HepG2 (cell line): ENCODE results near the gene RELL1. TPM values are rescaled to one million over a fixed set of nuclear protein-coding genes. Genes with fewer than 3 reads are reported as not detected.

Experiments
- ATAC-seq: fragments of 200-7000 bp; cut with Tn5 transposase; 3 replicates; pipeline ENCODE4 v1.9.1; 2020; ENCODE audit warnings: mild to moderate bottlenecking, moderate library complexity
- BruUV-seq: library from RNA; stranded (reverse); fragments of 400-500 nt; replicated peaks from 2 replicates; lab custom pipeline; 2021; lab: Mats Ljungman, UMichigan
- CTCF ChIA-PET: fragments of 300-600 bp; formaldehyde crosslinking; extraction: SDS; loops from one replicate; lab custom pipeline; 2021; ENCODE audit warnings: low total read pairs, inconsistent platforms, low intra/inter-chr PET ratio; lab: Yijun Ruan, JAX
- POLR2A ChIA-PET: fragments of 350-600 bp; sonication (Branson Sonifier 250); formaldehyde crosslinking; loops from one replicate; lab custom pipeline; 2020; ENCODE audit warnings: antibody characterized with exemption, inconsistent platforms; lab: Yijun Ruan, JAX
- DNase-seq: peaks from one replicate; pipeline ENCODE4 v3.0.0-alpha.2; 2015; ENCODE audit warnings: low spot score
- FAIRE-seq: peaks from 3 replicates; lab custom pipeline; 2011; peaks lifted over from hg19 to GRCh38; lab: Jason Lieb, UNC
- H2AFZ ChIP-seq: one replicate; pipeline ENCODE4 v1.6.1; 2011; ENCODE audit warnings: low read length, inconsistent platforms
- H3K27ac ChIP-seq: fragments of 300-600 bp; 3 replicates; pipeline ENCODE4 v1.8.0; 2011; ENCODE audit warnings: mixed run types, mild to moderate bottlenecking, mixed read lengths, low read length, inconsistent platforms; ENCODE audit not compliant: insufficient read depth; ENCODE audit errors: extremely low read length
- H3K27me3 ChIP-seq, 2 experiments: fragments of 200-600 bp in 1 of 2; 2 replicates in 1 of 2; 3 replicates in 1 of 2; pipeline versions ENCODE4 v1.6.0 to v1.8.0; 2011; ENCODE audit warnings: low read length in 2 of 2, mild to moderate bottlenecking in 2 of 2, moderate library complexity in 2 of 2, inconsistent platforms in 1 of 2; ENCODE audit not compliant: insufficient read depth in 2 of 2, control insufficient read depth in 1 of 2
- H3K36me3 ChIP-seq, 2 experiments: fragments of 200-600 bp in 1 of 2; replicated peaks in 1 of 2; 2 replicates in 1 of 2; 3 replicates in 1 of 2; pipeline versions ENCODE4 v1.5.1 to v1.8.0; 2011; ENCODE audit warnings: low read length in 2 of 2, inconsistent platforms in 1 of 2; ENCODE audit not compliant: insufficient read depth in 2 of 2, control insufficient read depth in 1 of 2
- H3K4me1 ChIP-seq: 2 replicates; pipeline ENCODE4 v1.5.1; 2012; ENCODE audit warnings: low read length, inconsistent platforms; ENCODE audit not compliant: insufficient read depth
- H3K4me2 ChIP-seq: 2 replicates; pipeline ENCODE4 v1.6.0; 2011; ENCODE audit warnings: low read depth, low read length, inconsistent platforms
- H3K4me3 ChIP-seq, 3 experiments: fragments of 200-600 bp in 1 of 3; sonication (generic), shearing (Covaris generic) in 1 of 3; replicated peaks in 1 of 3; 2 replicates each; pipeline ENCODE4 v1.5.1; 2011 to 2016; ENCODE audit warnings: low read length in 3 of 3, inconsistent platforms in 2 of 3, low read depth in 2 of 3, mild to moderate bottlenecking in 2 of 3, control low read depth in 1 of 3, mixed read lengths in 1 of 3; ENCODE audit not compliant: insufficient read depth in 1 of 3
- H3K79me2 ChIP-seq: one replicate; pipeline ENCODE4 v1.6.1; 2011; ENCODE audit warnings: low read length, inconsistent platforms; ENCODE audit not compliant: insufficient read depth
- H3K9ac ChIP-seq: 2 replicates; pipeline ENCODE4 v1.6.0; 2011; ENCODE audit warnings: mild to moderate bottlenecking, low read depth, low read length, inconsistent platforms; ENCODE audit not compliant: insufficient read depth
- H3K9me3 ChIP-seq: 2 replicates; pipeline ENCODE4 v1.5.1; 2012; ENCODE audit warnings: mild to moderate bottlenecking, low read length
- H4K20me1 ChIP-seq: 2 replicates; pipeline ENCODE4 v1.6.0; 2011; ENCODE audit warnings: inconsistent platforms, mild to moderate bottlenecking, low read length, moderate library complexity; ENCODE audit not compliant: insufficient read depth
- MAFF ChIP-seq: IDR thresholded peaks from 2 replicates; pipeline ENCODE4 v1.6.1; 2011; ENCODE audit warnings: low read depth, low read length, improper control_type of control experiment
- MAFK ChIP-seq, 2 experiments: IDR thresholded peaks in 1 of 2; conservative IDR thresholded peaks in 1 of 2; 2 replicates each; pipeline ENCODE4 v1.6.1; 2011; ENCODE audit warnings: improper control_type of control experiment in 2 of 2, low read length in 2 of 2
- ZNF224 ChIP-seq: sonication (generic); formaldehyde crosslinking; IDR thresholded peaks from 2 replicates; pipeline ENCODE4 v1.5.0; 2020; ENCODE audit warnings: mild to moderate bottlenecking, missing genetic modification reagents
- ZNF264 ChIP-seq: sonication (generic); formaldehyde crosslinking; IDR thresholded peaks from 2 replicates; pipeline ENCODE4 v1.4.0; 2020; ENCODE audit warnings: missing genetic modification reagents
- WGBS: methylation state at CpG from one replicate; pipeline ENCODE4 v1.1.6; 2017; ENCODE audit warnings: low lambda C conversion rate; 5-methylcytosine and 5-hydroxymethylcytosine counted together
- in situ Hi-C: cut with HindIII; loops from 2 replicates; pipeline ENCODE4 v1.10.0; 2017; ENCODE audit warnings: low pct_unique_long_range_greater_than_20kb; ENCODE audit not compliant: extremely low pct_ligation_motif_present
- intact Hi-C: fragments of 100-400 bp; cut with micrococcal nuclease; formaldehyde crosslinking; loops from one replicate; pipeline ENCODE4 v1.10.0; 2022; ENCODE audit not compliant: unreplicated experiment
- polyA plus RNA-seq, 8 experiments: library from polyadenylated mRNA; depleted of rRNA in 3 of 8; stranded (reverse) in 7 of 8; unstranded in 1 of 8; fragments of >200 nt; fragmentation: Illumina TruSeq in 4 of 8; extraction: Trizol in 4 of 8; gene quantifications; 2 replicates each; pipeline versions ENCODE4 v1.2.1 to v1.2.3, GENCODE V29; 2011 to 2016; ENCODE audit warnings: low read depth in 4 of 8, missing spikeins in 1 of 8, mixed read lengths in 1 of 8; ENCODE audit not compliant: insufficient read depth in 1 of 8
- total RNA-seq, 5 experiments: library from RNA; depleted of rRNA; stranded (reverse); fragments of >200 nt; fragmentation: Illumina TruSeq; extraction: Trizol; gene quantifications; 2 replicates each; pipeline ENCODE4 v1.2.3, GENCODE V29; 2016; ENCODE audit warnings: low read depth in 1 of 5

Gene RELL1
- total and polyA plus RNA-seq, 2 of the 13 experiments (the other 11 are each of a cell fraction or from before 2014, with no cell fraction given), result 8.4 to 58.4 TPM

GRCh38 chr4:37584071-37584470 is 102.1 kb downstream of the RELL1 start:
- no peak for TF ChIP-seq ZNF264 (CRISPR knock-in tag)
- BruUV-seq, result no TSS peak
- ChIA-PET POLR2A (no interaction called here), CTCF (no interaction called here)
- Histone ChIP-seq H3K27me3 (no peaks in the 10 kb centered on the region), H4K20me1 (no peaks in the 10 kb centered on the region), H3K27ac (no peak overlapping the region), H3K9ac (no peak overlapping the region), H3K36me3 (no peaks in the 10 kb centered on the region), H3K4me3 (no peak overlapping the region), H2AFZ (no peak overlapping the region), H3K9me3 (peaks cover 11% of the 10 kb centered on the region; the same call in 1 of the 2 replicates), H3K4me1 (peaks cover 18% of the 10 kb centered on the region), H3K4me2 (0 out of 2 replicates have a peak overlapping the region, but pooled peaks have one; percentile 6), H3K79me2 (no peaks in the 10 kb centered on the region)
- FAIRE-seq, result no peak
- in situ Hi-C loops (no loop called here), intact Hi-C loops (no loop called here)
- peak; percentile 45 for DNase-seq
- peak; percentile 88 for ATAC-seq
- whole genome bisulfite sequencing, result 51% methylated on average over 8 of the region's 8 CpGs

- TF ChIP-seq ZNF224 (no peak), MAFF (peak; percentile 90), MAFK (conservative IDR thresholded peaks at IDR 0.05 in 1 of 2, IDR thresholded peaks at IDR 0.05 in 1 of 2; ENCODE audit: low read length in 2 of 2) (peak; percentile 87 to 95)
- TF ChIP-seq, all 625 proteins: peak for 2
- no peaks in the 10 kb centered on the region for H3K36me3 ChIP-seq
- CTCF ChIA-PET, result no interaction called here
- H3K4me1 ChIP-seq, result peaks cover 17% of the 10 kb centered on the region
- no peak overlapping the region for H3K9ac ChIP-seq
- H3K4me2 ChIP-seq, result no peak overlapping the region
- no peaks in the 10 kb centered on the region for H3K9me3 ChIP-seq
- no peaks in the 10 kb centered on the region for H3K27me3 ChIP-seq
- intact Hi-C loops (no loop called here), in situ Hi-C loops (no loop called here)
- no peaks in the 10 kb centered on the region for H3K79me2 ChIP-seq
- no peak for ATAC-seq
- H3K4me3 ChIP-seq, result no peak overlapping the region
- POLR2A ChIA-PET, result no interaction called here
- DNase-seq, result no peak
- H4K20me1 ChIP-seq, result no peaks in the 10 kb centered on the region
- BruUV-seq, result no TSS peak
- H2AFZ ChIP-seq, result no peak overlapping the region
- no peak for FAIRE-seq
- H3K27ac ChIP-seq, result no peak overlapping the region
These were observed 112.6 kb downstream of the RELL1 start for GRCh38 chr4:37573566-37573965.
